CD8-positive, alpha-beta memory T cell (primary cell): Measurements from ENCODE around the gene PCDH9. TPM values are rescaled to one million over a fixed set of nuclear protein-coding genes. Genes with fewer than 3 reads are reported as not detected.

Source experiments
- CTCF ChIA-PET: fragments of 350-600 bp; sonication (Branson Sonifier 250); formaldehyde crosslinking; loops from one replicate; lab custom pipeline; 2021; ENCODE audit warnings: antibody characterized with exemption; lab: Charles Lee
- POLR2A ChIA-PET: fragments of 350-600 bp; sonication (Branson Sonifier 250); formaldehyde crosslinking; loops from one replicate; lab custom pipeline; 2021; ENCODE audit warnings: antibody characterized with exemption; lab: Charles Lee
- DNase-seq, 5 donors: peaks; one replicate each; pipeline versions ENCODE4 v3.0.0 to v3.0.0-alpha.2; 2020 to 2022; ENCODE audit warnings: mixed read lengths in 1 of 5
- H3K27ac ChIP-seq: one replicate; pipeline ENCODE4 v1.7.0; 2013; ENCODE audit warnings: low read depth, mild to moderate bottlenecking, low read length, moderate library complexity
- H3K27me3 ChIP-seq: 2 replicates; pipeline ENCODE4 v1.7.0; 2013; ENCODE audit warnings: low read length, mild to moderate bottlenecking; ENCODE audit not compliant: insufficient read depth, poor library complexity, severe bottlenecking
- H3K36me3 ChIP-seq: 2 replicates; pipeline ENCODE4 v1.7.0; 2013; ENCODE audit warnings: mild to moderate bottlenecking, low read length, moderate library complexity; ENCODE audit not compliant: insufficient read depth
- H3K4me1 ChIP-seq: 2 replicates; pipeline ENCODE4 v1.7.0; 2013; ENCODE audit warnings: mild to moderate bottlenecking, low read length, moderate library complexity; ENCODE audit not compliant: insufficient read depth
- H3K4me3 ChIP-seq: 2 replicates; pipeline ENCODE4 v1.7.0; 2013; ENCODE audit warnings: mild to moderate bottlenecking, low read length
- H3K9me3 ChIP-seq: 2 replicates; pipeline ENCODE4 v1.7.0; 2013; ENCODE audit warnings: mild to moderate bottlenecking, low read length
- H3K27ac Mint-ChIP-seq, 8 donors: one replicate each; pipeline ENCODE4 v1.8.0; 2020 to 2021; ENCODE audit warnings: mixed read lengths in 8 of 8, mild to moderate bottlenecking in 6 of 8, inconsistent platforms in 3 of 8, moderate library complexity in 3 of 8
- H3K27me3 Mint-ChIP-seq, 2 donors: one replicate each; pipeline ENCODE4 v1.8.0; 2020 to 2021; ENCODE audit warnings: mixed read lengths in 2 of 2, mild to moderate bottlenecking in 1 of 2, moderate library complexity in 1 of 2
- H3K36me3 Mint-ChIP-seq, 3 donors: one replicate each; pipeline ENCODE4 v1.8.0; 2020 to 2021; ENCODE audit warnings: mixed read lengths in 3 of 3, inconsistent platforms in 1 of 3, mild to moderate bottlenecking in 1 of 3
- H3K4me1 Mint-ChIP-seq, 3 donors: one replicate each; pipeline ENCODE4 v1.8.0; 2020 to 2021; ENCODE audit warnings: mixed read lengths in 3 of 3, inconsistent platforms in 1 of 3, mild to moderate bottlenecking in 1 of 3
- H3K4me3 Mint-ChIP-seq, 7 donors: one replicate each; pipeline ENCODE4 v1.8.0; 2020 to 2021; ENCODE audit warnings: mixed read lengths in 7 of 7, mild to moderate bottlenecking in 6 of 7, moderate library complexity in 4 of 7, inconsistent platforms in 2 of 7
- H3K9me3 Mint-ChIP-seq, 5 donors: one replicate each; pipeline ENCODE4 v1.8.0; 2020 to 2022; ENCODE audit warnings: mixed read lengths in 5 of 5, mild to moderate bottlenecking in 3 of 5, moderate library complexity in 2 of 5, inconsistent platforms in 1 of 5
- polyA plus RNA-seq: library from polyadenylated mRNA; unstranded; fragments of 300-500 nt; fragmentation: Illumina TruSeq; gene quantifications from one replicate; pipeline ENCODE4 v1.2.3, GENCODE V29; 2021
- total RNA-seq, 2 experiments: library from RNA; stranded (reverse); gene quantifications; one replicate each; pipeline ENCODE4 v1.2.3, GENCODE V29; 2021

The PCDH9 gene
- total and polyA plus RNA-seq, 3 experiments from 2014 or later = 0.09 to 0.21 (median 0.16) TPM

GRCh38 chr13:66357463-66357862, 872.7 kb downstream of the PCDH9 start:
- ChIA-PET CTCF (no interaction called here), POLR2A (no interaction called here)
- peaks cover 0 to 22% (median 0%) of the 10 kb centered on the region in 5 donors for H3K9me3 Mint-ChIP-seq
- no peak overlapping the region for H3K4me3 Mint-ChIP-seq
- H3K27me3 Mint-ChIP-seq = no peaks in the 10 kb centered on the region
- DNase-seq = no peak
- no peaks in the 10 kb centered on the region for H3K27me3 ChIP-seq
- no peaks in the 10 kb centered on the region for H3K36me3 ChIP-seq
- H3K4me1 ChIP-seq = no peaks in the 10 kb centered on the region
- no peak overlapping the region for H3K27ac Mint-ChIP-seq
- H3K4me1 Mint-ChIP-seq = no peaks in the 10 kb centered on the region
- H3K27ac ChIP-seq = no peak overlapping the region
- H3K4me3 ChIP-seq = no peak overlapping the region
- no peaks in the 10 kb centered on the region for H3K36me3 Mint-ChIP-seq
- no peaks in the 10 kb centered on the region for H3K9me3 ChIP-seq

DNA sequence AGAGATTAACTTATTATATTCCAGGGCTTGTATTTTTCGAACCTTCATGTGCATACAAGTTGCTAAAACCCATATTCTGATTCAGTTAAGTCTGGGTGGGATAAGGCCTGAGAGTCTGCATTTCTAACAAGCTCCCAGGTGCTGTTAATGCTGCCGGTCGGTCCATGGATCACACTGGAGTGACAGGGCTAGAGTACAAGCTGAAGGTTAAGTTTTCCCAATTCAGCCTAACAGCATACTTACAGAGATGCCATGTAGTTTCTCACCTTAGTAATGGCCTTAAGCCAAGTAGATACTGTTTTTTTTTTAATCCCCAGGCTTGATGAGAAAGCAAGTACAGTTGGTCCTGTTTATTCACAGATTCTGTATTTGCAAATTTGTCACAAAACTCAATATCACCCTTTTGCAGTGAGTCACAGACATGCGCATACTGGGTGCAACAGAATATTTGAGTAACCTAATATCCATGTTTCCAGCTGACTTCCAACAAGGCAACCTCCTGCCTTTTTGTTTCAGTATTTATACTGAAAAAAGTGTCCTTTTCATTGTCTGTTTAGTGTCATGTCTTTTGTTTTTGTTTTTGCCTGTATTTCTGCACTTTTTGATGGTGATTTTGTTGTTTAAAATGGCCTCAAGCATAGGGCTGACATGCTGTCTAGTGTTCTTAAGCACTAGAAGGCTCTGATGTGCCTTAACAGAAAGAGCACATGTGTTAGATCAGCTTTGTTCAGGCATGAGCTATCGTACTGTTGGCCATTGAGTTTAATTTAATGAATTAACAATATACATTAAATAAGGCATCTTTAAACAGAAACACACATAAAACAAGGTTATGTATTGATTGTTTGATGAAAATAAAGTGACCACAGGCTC, 875.0 kb downstream of the PCDH9 start:
- H3K4me3 Mint-ChIP-seq = no peak overlapping the region
- H3K27me3 Mint-ChIP-seq = no peaks in the 10 kb centered on the region
- no peak overlapping the region for H3K4me3 ChIP-seq
- H3K9me3 ChIP-seq = no peaks in the 10 kb centered on the region
- H3K27ac Mint-ChIP-seq = no peak overlapping the region
- no peaks in the 10 kb centered on the region for H3K36me3 Mint-ChIP-seq
- no peak for DNase-seq
- POLR2A ChIA-PET = no interaction called here
- peaks cover 0 to 19% (median 3%) of the 10 kb centered on the region in 5 donors for H3K9me3 Mint-ChIP-seq
- CTCF ChIA-PET = no interaction called here
- no peaks in the 10 kb centered on the region for H3K4me1 ChIP-seq
- H3K27ac ChIP-seq = no peak overlapping the region
- no peaks in the 10 kb centered on the region for H3K27me3 ChIP-seq
- no peaks in the 10 kb centered on the region for H3K4me1 Mint-ChIP-seq
- no peaks in the 10 kb centered on the region for H3K36me3 ChIP-seq

DNA sequence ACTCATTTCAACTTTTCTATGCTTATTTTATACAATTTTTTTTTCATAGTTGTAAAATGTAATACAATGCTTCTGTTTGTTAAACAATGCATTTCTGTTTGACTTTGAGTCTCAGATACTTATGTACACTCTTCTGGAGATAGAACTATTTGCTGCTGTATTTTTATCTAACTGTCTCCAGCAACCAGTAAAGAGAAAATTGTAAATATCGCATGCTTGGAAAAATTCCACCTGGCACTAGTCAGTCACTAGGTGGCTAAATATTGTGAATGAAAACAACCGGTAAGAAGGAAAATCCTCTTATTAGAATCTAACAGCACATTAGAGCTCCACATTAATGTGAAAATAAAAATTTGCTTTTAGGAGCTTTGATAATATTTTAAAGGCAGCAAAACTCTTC, 876.5 kb downstream of the PCDH9 start:
- Histone ChIP-seq H3K4me3 (no peak overlapping the region), H3K27ac (no peak overlapping the region), H3K27me3 (no peaks in the 10 kb centered on the region), H3K9me3 (no peaks in the 10 kb centered on the region), H3K4me1 (no peaks in the 10 kb centered on the region), H3K36me3 (no peaks in the 10 kb centered on the region)
- Mint-ChIP-seq H3K4me1 (no peaks in the 10 kb centered on the region), H3K27ac (no peak overlapping the region), H3K36me3 (no peaks in the 10 kb centered on the region), H3K27me3 (no peaks in the 10 kb centered on the region), H3K9me3 (peaks cover 0 to 19% (median 3%) of the 10 kb centered on the region in 5 donors), H3K4me3 (no peak overlapping the region)
- CTCF ChIA-PET = no interaction called here
- no peak for DNase-seq
- POLR2A ChIA-PET = no interaction called here

DNA sequence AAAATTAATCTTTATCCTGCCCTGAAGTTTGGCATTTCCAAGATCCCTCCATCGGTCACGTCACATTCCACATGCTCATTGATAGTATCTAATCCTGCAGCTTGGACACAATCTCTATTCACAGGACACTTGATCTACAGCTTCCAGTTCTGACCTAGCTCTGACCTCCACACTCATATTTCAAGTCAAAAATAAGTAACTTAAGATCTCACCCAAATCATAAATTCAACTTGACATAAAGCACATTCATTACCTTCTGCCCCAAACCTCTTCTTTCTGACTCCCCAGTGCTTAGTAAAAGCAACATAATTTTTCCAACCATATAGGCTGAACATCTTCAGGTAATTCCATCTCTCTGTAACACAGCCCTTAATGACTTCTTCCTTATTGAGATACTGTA, 880.2 kb downstream of the PCDH9 start:
- Mint-ChIP-seq H3K4me1 (no peaks in the 10 kb centered on the region), H3K27me3 (no peaks in the 10 kb centered on the region), H3K9me3 (peaks cover 0 to 17% (median 3%) of the 10 kb centered on the region in 5 donors), H3K4me3 (no peak overlapping the region), H3K27ac (no peak overlapping the region), H3K36me3 (no peaks in the 10 kb centered on the region)
- Histone ChIP-seq H3K27me3 (no peaks in the 10 kb centered on the region), H3K4me3 (no peak overlapping the region), H3K9me3 (no peaks in the 10 kb centered on the region), H3K36me3 (no peaks in the 10 kb centered on the region), H3K27ac (no peak overlapping the region), H3K4me1 (no peaks in the 10 kb centered on the region)
- ChIA-PET CTCF (no interaction called here), POLR2A (no interaction called here)
- DNase-seq = no peak

DNA sequence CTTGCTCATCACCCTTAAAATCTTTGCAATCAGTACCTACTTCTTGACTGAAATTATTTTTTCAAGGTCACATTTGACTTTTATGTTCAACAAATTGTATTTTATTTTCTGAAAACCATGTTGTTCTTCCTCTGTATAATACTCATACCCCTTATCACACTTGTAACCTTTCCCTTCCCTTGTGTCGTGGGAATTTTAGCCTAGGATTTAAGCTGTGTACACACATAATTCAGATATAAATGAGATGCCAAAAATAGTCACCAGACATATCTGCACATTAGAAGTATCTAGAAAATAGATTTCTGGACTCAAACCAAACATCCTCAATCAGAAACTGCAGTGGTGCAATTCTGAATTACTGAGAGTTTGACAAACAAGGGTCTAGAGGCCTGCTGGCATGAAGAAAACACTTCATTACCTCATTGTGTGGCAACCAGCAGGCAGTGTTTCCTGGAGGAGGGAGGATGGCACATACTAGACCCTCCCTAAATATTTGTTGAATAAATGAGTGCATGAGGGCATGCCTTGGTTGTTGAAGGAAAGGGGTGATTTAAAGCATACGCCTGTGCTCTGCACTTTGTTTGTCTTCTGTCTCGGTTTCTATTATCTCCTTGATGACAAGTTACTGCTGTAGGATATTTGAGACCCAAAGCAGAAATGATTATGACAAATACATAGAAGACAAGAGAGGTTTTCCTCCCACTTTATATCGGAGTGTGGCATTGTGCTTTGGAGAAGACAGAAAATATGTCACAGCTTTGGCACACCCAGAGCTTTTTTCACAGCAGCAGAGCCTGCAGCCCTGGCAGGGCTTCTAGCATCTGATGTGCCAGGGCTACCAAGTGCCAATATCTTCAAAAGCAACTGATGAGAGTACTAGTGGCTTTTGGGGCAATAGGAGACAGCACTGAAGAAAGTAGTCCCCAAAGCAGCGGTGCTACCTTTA, 881.1 kb downstream of the PCDH9 start:
- peaks cover 0 to 17% (median 5%) of the 10 kb centered on the region in 5 donors for H3K9me3 Mint-ChIP-seq
- H3K27ac Mint-ChIP-seq = no peak overlapping the region
- no peaks in the 10 kb centered on the region for H3K36me3 Mint-ChIP-seq
- Histone ChIP-seq H3K4me3 (no peak overlapping the region), H3K27ac (no peak overlapping the region), H3K4me1 (no peaks in the 10 kb centered on the region), H3K36me3 (no peaks in the 10 kb centered on the region), H3K27me3 (no peaks in the 10 kb centered on the region), H3K9me3 (no peaks in the 10 kb centered on the region)
- H3K4me3 Mint-ChIP-seq = no peak overlapping the region
- DNase-seq = no peak
- H3K4me1 Mint-ChIP-seq = no peaks in the 10 kb centered on the region
- CTCF ChIA-PET = no interaction called here
- POLR2A ChIA-PET = no interaction called here
- H3K27me3 Mint-ChIP-seq = no peaks in the 10 kb centered on the region

GRCh38 chr13:66347486-66348117, 882.5 kb downstream of the PCDH9 start:
- H3K27me3 Mint-ChIP-seq = no peaks in the 10 kb centered on the region
- no peaks in the 10 kb centered on the region for H3K9me3 ChIP-seq
- H3K4me3 Mint-ChIP-seq = no peak overlapping the region
- no peak overlapping the region for H3K27ac Mint-ChIP-seq
- H3K4me3 ChIP-seq = no peak overlapping the region
- H3K27ac ChIP-seq = no peak overlapping the region
- DNase-seq = no peak
- CTCF ChIA-PET = no interaction called here
- H3K9me3 Mint-ChIP-seq = peaks cover 0 to 20% (median 5%) of the 10 kb centered on the region in 5 donors
- no peaks in the 10 kb centered on the region for H3K36me3 Mint-ChIP-seq
- POLR2A ChIA-PET = no interaction called here
- no peaks in the 10 kb centered on the region for H3K4me1 Mint-ChIP-seq
- no peaks in the 10 kb centered on the region for H3K27me3 ChIP-seq
- H3K4me1 ChIP-seq = no peaks in the 10 kb centered on the region
- no peaks in the 10 kb centered on the region for H3K36me3 ChIP-seq

GRCh38 chr13:66345971-66346370, 884.2 kb downstream of the PCDH9 start:
- H3K4me3 Mint-ChIP-seq = no peak overlapping the region
- no peak for DNase-seq
- no peaks in the 10 kb centered on the region for H3K27me3 Mint-ChIP-seq
- Histone ChIP-seq H3K27me3 (no peaks in the 10 kb centered on the region), H3K4me3 (no peak overlapping the region), H3K36me3 (no peaks in the 10 kb centered on the region), H3K27ac (no peak overlapping the region), H3K4me1 (no peaks in the 10 kb centered on the region), H3K9me3 (no peaks in the 10 kb centered on the region)
- H3K9me3 Mint-ChIP-seq = peaks cover 0 to 15% (median 5%) of the 10 kb centered on the region in 5 donors
- H3K4me1 Mint-ChIP-seq = no peaks in the 10 kb centered on the region
- CTCF ChIA-PET = no interaction called here
- POLR2A ChIA-PET = no interaction called here
- no peaks in the 10 kb centered on the region for H3K36me3 Mint-ChIP-seq
- no peak overlapping the region for H3K27ac Mint-ChIP-seq

GRCh38 chr13:66345518-66345810, 884.7 kb downstream of the PCDH9 start:
- Histone ChIP-seq H3K4me1 (no peaks in the 10 kb centered on the region), H3K9me3 (no peaks in the 10 kb centered on the region), H3K27me3 (no peaks in the 10 kb centered on the region), H3K4me3 (no peak overlapping the region), H3K36me3 (no peaks in the 10 kb centered on the region), H3K27ac (no peak overlapping the region)
- Mint-ChIP-seq H3K27ac (no peak overlapping the region), H3K27me3 (no peaks in the 10 kb centered on the region), H3K9me3 (peaks cover 0 to 15% (median 2%) of the 10 kb centered on the region in 5 donors), H3K4me3 (no peak overlapping the region), H3K4me1 (no peaks in the 10 kb centered on the region), H3K36me3 (no peaks in the 10 kb centered on the region)
- POLR2A ChIA-PET = no interaction called here
- no peak for DNase-seq
- CTCF ChIA-PET = no interaction called here
